ENCODE data around the gene KCTD13.

Gene KCTD13

DNA sequence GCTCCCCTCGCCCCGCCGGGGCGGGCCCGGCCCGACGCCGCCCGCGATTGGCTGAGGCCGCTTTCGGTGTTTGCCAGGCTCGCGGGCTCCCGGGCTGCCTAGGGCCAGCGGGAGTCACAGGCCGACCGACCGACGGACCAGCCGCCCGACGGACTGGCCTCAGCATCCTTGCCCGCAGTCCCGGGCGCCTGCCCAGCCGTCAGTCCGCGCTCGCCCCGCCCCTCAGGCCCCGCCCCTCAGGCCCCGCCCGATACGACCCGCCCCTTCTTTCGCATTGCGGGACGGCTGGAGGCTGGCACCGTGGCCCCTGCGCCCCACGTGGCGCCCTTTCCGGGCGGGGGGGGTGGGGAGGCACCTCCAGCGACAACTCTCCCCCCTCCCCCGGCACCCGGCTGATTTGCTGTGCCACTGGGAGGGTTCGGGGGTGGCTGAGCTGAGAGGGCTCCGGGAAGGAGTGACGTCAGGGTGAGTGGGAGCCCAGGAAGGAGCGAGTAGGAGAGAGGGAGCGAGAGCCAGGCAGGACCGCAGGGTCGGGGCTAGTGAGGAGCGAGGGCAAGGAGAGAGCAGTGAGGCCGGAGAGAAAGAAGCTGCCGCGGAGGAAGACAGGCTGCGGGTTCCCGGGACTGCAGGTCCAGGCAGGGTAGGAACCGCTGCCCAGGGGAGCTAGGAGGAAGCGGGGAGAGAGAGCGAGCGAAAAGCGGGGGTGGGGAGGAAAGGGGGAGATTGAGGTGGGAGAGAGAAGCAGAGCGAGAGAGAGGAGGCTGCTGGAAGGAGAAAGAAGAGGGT, 25.7 kb downstream of the KCTD13 start, which contains the start of gene ASPHD1:
Gene ASPHD1 (plus strand): TSS at position 387 of the 786 bp plus-strand sequence. CDS start 484 bp downstream, outside the sequence.
- TF ChIP-seq TAF1 (IDR thresholded peaks at IDR 0.05; ENCODE audit: low read depth, low read length) (no peak), PAX5 (IDR thresholded peaks at IDR 0.05; ENCODE audit: insufficient read depth, low read length, severe bottlenecking) (no peak), SPI1 (IDR thresholded peaks at IDR 0.05; ENCODE audit: low read depth, low read length) (no peak), POLR2A (IDR thresholded peaks at IDR 0.05; ENCODE audit: low read depth, low read length) (no peak), POLR2AphosphoS5 (IDR thresholded peaks at IDR 0.05; ENCODE audit: low read depth, low read length) (no peak), POU2F2 (IDR thresholded peaks at IDR 0.05; ENCODE audit: low read depth, low read length) (no peak)
- DNase-seq (ENCODE audit: insufficient read length, low spot score), result peak; percentile 91
- peak; percentile 87 for FAIRE-seq

DNA sequence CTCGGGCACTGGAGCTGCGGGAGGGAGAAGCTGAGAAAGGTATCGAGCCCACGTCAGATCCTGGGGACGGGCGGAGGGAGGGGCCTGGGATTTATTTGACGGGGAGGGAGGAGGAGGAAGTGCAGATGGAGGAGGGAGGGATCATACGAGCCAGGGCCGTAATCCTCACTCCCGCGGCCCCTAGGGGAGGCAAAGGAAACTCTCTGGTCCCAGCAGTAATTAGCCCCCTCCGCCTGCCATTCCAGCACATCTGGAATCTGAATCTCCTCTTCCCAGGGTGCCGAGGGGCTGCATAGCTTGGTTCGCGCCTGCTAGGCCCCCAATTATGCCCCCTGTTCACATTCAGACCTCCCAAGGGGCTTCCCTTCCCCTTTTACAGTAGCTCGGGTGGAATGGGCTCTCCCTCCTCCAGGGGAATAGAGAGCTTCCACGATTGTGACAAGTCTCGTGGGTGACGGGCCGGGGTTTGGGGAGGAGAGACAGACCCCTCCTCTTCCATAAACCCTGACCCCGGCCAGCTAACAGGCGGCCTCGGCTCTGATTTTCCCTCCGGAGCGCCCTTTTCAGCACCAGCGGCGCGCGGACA, 26.4 kb downstream of the KCTD13 start, which contains the start of gene SEZ6L2:
Gene SEZ6L2 (minus strand): TSS at position 35 of the 586 bp plus-strand sequence. CDS start 531 bp downstream, outside the sequence.
- DNase-seq (ENCODE audit: insufficient read length, low spot score) (no peak), FAIRE-seq (no peak)
- TF ChIP-seq POLR2A (IDR thresholded peaks at IDR 0.05; ENCODE audit: low read depth, low read length) (no peak), SPI1 (IDR thresholded peaks at IDR 0.05; ENCODE audit: low read depth, low read length) (no peak), POLR2AphosphoS5 (IDR thresholded peaks at IDR 0.05; ENCODE audit: low read depth, low read length) (no peak), POU2F2 (IDR thresholded peaks at IDR 0.05; ENCODE audit: low read depth, low read length) (no peak), TAF1 (IDR thresholded peaks at IDR 0.05; ENCODE audit: low read depth, low read length) (no peak), PAX5 (IDR thresholded peaks at IDR 0.05; ENCODE audit: insufficient read depth, low read length, severe bottlenecking) (no peak)

DNA sequence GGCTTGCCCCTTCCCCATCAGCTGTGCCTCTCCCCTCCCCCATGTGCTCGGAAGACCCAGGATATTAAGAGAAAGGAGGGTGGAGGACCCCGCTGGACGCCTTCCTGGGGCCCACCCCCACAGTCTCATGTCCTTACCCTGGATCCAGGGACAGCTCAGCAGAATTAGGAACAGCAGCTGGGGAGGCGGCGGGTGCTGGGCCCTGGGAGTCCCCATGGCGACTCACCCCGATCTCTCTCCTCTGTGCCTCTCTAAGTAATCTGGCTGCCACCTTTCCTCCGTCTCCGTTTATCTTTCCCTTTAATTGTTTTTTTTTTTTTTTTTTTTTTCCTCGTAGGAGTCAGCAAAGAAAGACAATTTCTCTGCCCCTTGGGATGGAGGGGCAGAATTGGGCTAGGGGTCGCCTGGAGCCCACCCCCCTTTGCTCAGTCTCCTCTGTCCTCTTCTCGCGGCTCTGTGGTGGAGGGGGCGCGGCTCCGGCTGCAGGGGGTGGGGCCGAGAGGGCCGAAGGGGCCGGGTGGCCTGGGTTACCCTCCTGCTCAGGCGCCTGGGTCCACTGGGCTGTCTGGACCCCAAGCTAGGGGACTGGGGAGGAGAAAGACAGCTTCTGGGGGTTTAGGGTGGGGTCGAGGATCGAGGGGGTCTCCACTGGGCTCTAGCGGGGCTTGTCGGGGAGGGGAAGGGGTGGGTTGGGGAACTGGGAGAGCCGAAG, 27.1 kb downstream of the KCTD13 start:
- DNase-seq (ENCODE audit: insufficient read length, low spot score) (no peak), FAIRE-seq (no peak)
- TF ChIP-seq POLR2A (IDR thresholded peaks at IDR 0.05; ENCODE audit: low read depth, low read length) (no peak), POLR2AphosphoS5 (IDR thresholded peaks at IDR 0.05; ENCODE audit: low read depth, low read length) (no peak), SPI1 (IDR thresholded peaks at IDR 0.05; ENCODE audit: low read depth, low read length) (no peak), POU2F2 (IDR thresholded peaks at IDR 0.05; ENCODE audit: low read depth, low read length) (no peak), TAF1 (IDR thresholded peaks at IDR 0.05; ENCODE audit: low read depth, low read length) (no peak), PAX5 (IDR thresholded peaks at IDR 0.05; ENCODE audit: insufficient read depth, low read length, severe bottlenecking) (no peak)

DNA sequence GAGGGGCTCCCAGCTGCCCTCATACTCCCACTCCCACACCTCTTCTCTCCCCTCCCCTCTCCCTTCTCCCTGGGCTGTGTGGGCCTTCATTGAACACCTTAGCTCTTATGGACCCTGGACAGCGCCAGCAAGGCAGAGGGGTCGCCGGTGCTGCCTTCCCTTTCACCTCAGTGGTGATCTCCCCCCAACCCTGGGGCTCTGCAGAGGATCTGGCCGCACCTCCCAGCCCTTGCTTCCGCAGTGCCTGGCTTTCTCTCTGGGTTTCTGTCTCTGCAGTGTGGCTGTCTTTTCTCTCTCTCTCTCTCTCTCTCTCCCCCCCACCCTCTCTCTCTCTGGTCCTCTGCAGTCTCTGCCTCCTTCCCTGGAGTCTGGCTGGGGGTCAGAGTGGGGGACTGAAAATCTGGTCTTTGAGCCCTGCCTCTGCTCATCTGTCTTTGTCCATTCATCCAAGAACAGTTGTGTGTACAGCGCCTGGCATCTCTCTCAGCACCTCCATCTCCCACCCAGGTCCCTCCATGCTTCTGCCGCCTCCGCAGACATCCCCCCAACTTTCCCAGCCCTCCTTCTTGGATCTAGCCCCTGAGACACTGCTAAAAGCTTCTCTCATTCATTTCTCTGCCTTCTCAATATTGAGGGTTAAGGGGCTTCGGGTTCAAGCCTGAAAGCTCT, 27.8 kb downstream of the KCTD13 start:
- DNase-seq (ENCODE audit: insufficient read length, low spot score) (no peak), FAIRE-seq (no peak)
- TF ChIP-seq SPI1 (IDR thresholded peaks at IDR 0.05; ENCODE audit: low read depth, low read length) (no peak), POU2F2 (IDR thresholded peaks at IDR 0.05; ENCODE audit: low read depth, low read length) (no peak), POLR2AphosphoS5 (IDR thresholded peaks at IDR 0.05; ENCODE audit: low read depth, low read length) (no peak), PAX5 (IDR thresholded peaks at IDR 0.05; ENCODE audit: insufficient read depth, low read length, severe bottlenecking) (no peak), POLR2A (IDR thresholded peaks at IDR 0.05; ENCODE audit: low read depth, low read length) (no peak), TAF1 (IDR thresholded peaks at IDR 0.05; ENCODE audit: low read depth, low read length) (no peak)

DNA sequence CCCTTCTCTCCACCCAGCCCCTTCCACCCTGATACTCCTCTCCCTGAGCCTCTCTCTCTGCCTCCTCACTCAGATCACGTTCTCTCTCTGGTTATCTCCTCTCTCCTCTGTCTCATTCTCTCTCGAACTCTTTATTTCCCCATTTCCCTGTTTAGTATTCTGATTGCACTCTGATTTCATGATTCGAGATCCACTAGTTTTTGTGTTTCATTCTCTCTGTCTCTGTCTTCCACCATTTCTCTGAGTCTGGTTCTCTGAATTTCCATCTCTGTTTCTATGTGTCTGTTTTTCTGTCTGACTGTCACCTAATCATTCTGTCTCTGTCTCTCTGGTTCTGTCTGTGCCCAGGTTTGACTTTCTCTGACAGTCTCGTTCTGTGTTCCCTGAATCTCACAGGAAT, 28.7 kb downstream of the KCTD13 start:
- no peak for FAIRE-seq
- DNase-seq (ENCODE audit: insufficient read length, low spot score), result no peak
- no peak for TF ChIP-seq SPI1 (IDR thresholded peaks at IDR 0.05; ENCODE audit: low read depth, low read length)
- no peak for TF ChIP-seq POLR2AphosphoS5 (IDR thresholded peaks at IDR 0.05; ENCODE audit: low read depth, low read length)
- TF ChIP-seq TAF1 (IDR thresholded peaks at IDR 0.05; ENCODE audit: low read depth, low read length), result no peak
- no peak for TF ChIP-seq POU2F2 (IDR thresholded peaks at IDR 0.05; ENCODE audit: low read depth, low read length)
- TF ChIP-seq PAX5 (IDR thresholded peaks at IDR 0.05; ENCODE audit: insufficient read depth, low read length, severe bottlenecking), result no peak
- no peak for TF ChIP-seq POLR2A (IDR thresholded peaks at IDR 0.05; ENCODE audit: low read depth, low read length)

DNA sequence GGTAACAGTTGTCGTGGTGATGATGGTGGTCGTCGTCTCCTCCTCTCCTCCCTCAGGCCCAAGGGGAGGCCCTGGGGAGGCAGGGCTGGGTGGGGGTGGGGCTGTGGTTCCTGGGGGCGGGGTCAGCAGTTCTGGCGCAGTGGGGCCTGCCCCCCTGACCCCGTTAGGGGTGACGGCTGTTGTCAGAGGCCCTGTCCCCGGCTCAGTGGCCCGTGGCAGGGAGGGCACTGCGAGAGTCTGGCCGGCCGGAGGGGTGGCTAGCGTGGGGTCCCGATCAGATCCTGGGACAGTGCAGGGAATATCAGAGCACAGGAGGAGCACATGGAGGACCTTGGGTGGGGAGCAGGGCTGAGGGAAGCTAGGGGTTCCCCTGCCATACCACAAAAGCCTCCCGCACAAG, 29.2 kb downstream of the KCTD13 start:
- DNase-seq (ENCODE audit: insufficient read length, low spot score), result no peak
- no peak for FAIRE-seq
- TF ChIP-seq SPI1 (IDR thresholded peaks at IDR 0.05; ENCODE audit: low read depth, low read length) (no peak), TAF1 (IDR thresholded peaks at IDR 0.05; ENCODE audit: low read depth, low read length) (no peak), POLR2A (IDR thresholded peaks at IDR 0.05; ENCODE audit: low read depth, low read length) (no peak), POLR2AphosphoS5 (IDR thresholded peaks at IDR 0.05; ENCODE audit: low read depth, low read length) (no peak), POU2F2 (IDR thresholded peaks at IDR 0.05; ENCODE audit: low read depth, low read length) (no peak), PAX5 (IDR thresholded peaks at IDR 0.05; ENCODE audit: insufficient read depth, low read length, severe bottlenecking) (no peak)

GRCh38 chr16:29894352-29894751, 31.7 kb downstream of the KCTD13 start:
- DNase-seq (ENCODE audit: insufficient read length, low spot score), result no peak
- FAIRE-seq, result no peak
- TF ChIP-seq PAX5 (IDR thresholded peaks at IDR 0.05; ENCODE audit: insufficient read depth, low read length, severe bottlenecking) (no peak), POLR2AphosphoS5 (IDR thresholded peaks at IDR 0.05; ENCODE audit: low read depth, low read length) (no peak), SPI1 (IDR thresholded peaks at IDR 0.05; ENCODE audit: low read depth, low read length) (no peak), TAF1 (IDR thresholded peaks at IDR 0.05; ENCODE audit: low read depth, low read length) (no peak), POU2F2 (IDR thresholded peaks at IDR 0.05; ENCODE audit: low read depth, low read length) (no peak), POLR2A (IDR thresholded peaks at IDR 0.05; ENCODE audit: low read depth, low read length) (no peak)

DNA sequence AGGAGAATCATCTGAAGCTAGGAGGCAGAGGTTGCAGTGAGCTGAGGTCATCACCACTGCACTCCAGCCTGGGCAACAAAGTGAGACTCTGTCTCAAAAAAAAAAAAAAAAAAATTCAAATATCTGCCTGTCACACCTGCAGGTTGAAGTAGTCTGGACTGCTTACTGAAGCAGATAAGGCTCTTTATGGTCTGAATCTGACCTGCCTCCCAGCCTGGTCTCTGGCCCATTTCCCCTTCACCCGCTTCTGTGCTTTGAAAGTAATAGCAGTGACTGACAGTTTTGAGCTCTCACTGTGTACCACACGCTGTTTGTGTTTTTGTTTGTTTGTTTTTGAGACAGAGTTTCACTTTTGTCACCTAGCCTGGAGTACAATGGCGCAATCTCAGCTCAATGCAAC, 32.5 kb downstream of the KCTD13 start:
- FAIRE-seq (no peak), DNase-seq (ENCODE audit: insufficient read length, low spot score) (no peak)
- TF ChIP-seq POLR2AphosphoS5 (IDR thresholded peaks at IDR 0.05; ENCODE audit: low read depth, low read length) (no peak), PAX5 (IDR thresholded peaks at IDR 0.05; ENCODE audit: insufficient read depth, low read length, severe bottlenecking) (no peak), POLR2A (IDR thresholded peaks at IDR 0.05; ENCODE audit: low read depth, low read length) (no peak), TAF1 (IDR thresholded peaks at IDR 0.05; ENCODE audit: low read depth, low read length) (no peak), SPI1 (IDR thresholded peaks at IDR 0.05; ENCODE audit: low read depth, low read length) (no peak), POU2F2 (IDR thresholded peaks at IDR 0.05; ENCODE audit: low read depth, low read length) (no peak)
